ENCODE measurements around the gene PARD3. TPM values are rescaled to one million over a fixed set of nuclear protein-coding genes. Genes with fewer than 3 reads are reported as not detected.

Gene PARD3
- total and polyA plus RNA-seq, 2 donors (not counting 3 experiments of a cell fraction or from before 2014, with no cell fraction given): 7.3 to 24.1 TPM

- Histone ChIP-seq H4K20me1 (replicated peaks; ENCODE audit: control insufficient read depth, extremely low read depth, insufficient read depth, low read length) (no peaks in the 10 kb centered on the region), H3K9ac (replicated peaks; ENCODE audit: extremely low read depth, insufficient read depth, low read length) (no peak overlapping the region), H3K9me1 (replicated peaks; ENCODE audit: control insufficient read depth, extremely low read depth, insufficient read depth, low read length) (no peaks in the 10 kb centered on the region), H3K9me3 (replicated peaks; ENCODE audit: control insufficient read depth, insufficient read depth, low read length) (no peaks in the 10 kb centered on the region), H3K27me3 (ENCODE audit: control insufficient read depth in 2 of 2, insufficient read depth in 2 of 2, low read length in 2 of 2) (no peaks in the 10 kb centered on the region), H3K36me3 (ENCODE audit: control insufficient read depth in 2 of 2, extremely low read depth in 1 of 2, insufficient read depth in 2 of 2, low read length in 2 of 2) (no peaks in the 10 kb centered on the region), H3K4me3 (replicated peaks in 1 of 3; ENCODE audit: insufficient read depth in 1 of 3, low read depth in 1 of 3, low read length in 3 of 3) (no peak overlapping the region), H3K27ac (ENCODE audit: insufficient read depth, low read depth, low read length) (no peak overlapping the region), H3K4me2 (ENCODE audit: insufficient read depth, low read length) (no peak overlapping the region), H2AFZ (ENCODE audit: low read depth, low read length) (no peak overlapping the region), H3K4me1 (ENCODE audit: control insufficient read depth, extremely low read depth, insufficient read depth, low read length) (peaks cover 34% of the 10 kb centered on the region), H3K79me2 (ENCODE audit: control insufficient read depth, insufficient read depth, low read length) (no peaks in the 10 kb centered on the region)
- intact Hi-C loops (cut with micrococcal nuclease) (no loop called here), dilution Hi-C loops (cut with MboI; ENCODE audit: extremely low pct_ligation_motif_present, low sequenced_read_pairs) (no loop called here)
- TF ChIP-seq POLR2A (IDR thresholded peaks at IDR 0.05; ENCODE audit: low read depth, low read length) (no peak), FOS (IDR thresholded peaks at IDR 0.05; ENCODE audit: borderline replicate concordance, insufficient read depth, low read length) (no peak), MYC (IDR thresholded peaks at IDR 0.05; ENCODE audit: low read depth, low read length) (no peak), GATA2 (IDR thresholded peaks at IDR 0.05; ENCODE audit: insufficient read depth, insufficient read length, low read depth, low read length) (no peak), EZH2 (IDR thresholded peaks at IDR 0.05; ENCODE audit: borderline replicate concordance, low read depth, low read length, severe bottlenecking) (no peak), POLR2AphosphoS5 (IDR thresholded peaks at IDR 0.05; ENCODE audit: insufficient read depth, low read depth, low read length) (no peak), JUN (IDR thresholded peaks at IDR 0.05; ENCODE audit: borderline replicate concordance, insufficient read depth, insufficient read length, low read depth) (no peak), CTCF (IDR thresholded peaks at IDR 0.05; ENCODE audit: extremely low read depth in 1 of 2, insufficient read depth in 1 of 2, low read depth in 1 of 2, low read length in 2 of 2) (no peak)
- TF ChIP-seq, protein P1, sequence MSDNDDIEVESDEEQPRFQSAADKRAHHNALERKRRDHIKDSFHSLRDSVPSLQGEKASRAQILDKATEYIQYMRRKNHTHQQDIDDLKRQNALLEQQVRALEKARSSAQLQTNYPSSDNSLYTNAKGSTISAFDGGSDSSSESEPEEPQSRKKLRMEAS (IDR thresholded peaks at IDR 0.05; ENCODE audit: insufficient read depth, insufficient read length): no peak
- ChIA-PET CTCF (interaction anchor here (1.1 to 1.3 kb wide), 2 partner anchors 12 to 1106 kb away, joined by 3 to 5 read pairs; no protein-coding TSS in a partner anchor), POLR2A (no interaction called here)
- no TSS peak for BruUV-seq (replicated peaks)
- DNase-seq (ENCODE audit: low read depth, low spot score): peak; percentile 72
- FAIRE-seq: peak; percentile 49
Observed at GRCh38 chr10:34433241-34434076, 381.6 kb downstream of the PARD3 start.
